Hematopoietic multipotent progenitor cell (in vitro differentiated cells): ENCODE results near the gene RNF10. TPM values are rescaled to one million over a fixed set of nuclear protein-coding genes. Genes with fewer than 3 reads are reported as not detected.
"Not testable (repeated sequence)": the region's sequence is repeated elsewhere in the genome, so short reads cannot be mapped to it uniquely, and the experiment has no call there.

Source experiments
- DNase-seq, 3 donors: peaks; one replicate each; pipeline ENCODE4 v3.0.0-alpha.2; 2011 to 2015; ENCODE audit warnings: low read depth in 2 of 3, low spot score in 2 of 3
- small RNA-seq: library from RNA; depleted of rRNA; stranded (forward); fragments of <200 nt; gene quantifications from one replicate; pipeline ENCODE3, GENCODE V24; 2012
- total RNA-seq: library from RNA; depleted of rRNA; stranded (reverse); fragments of >200 nt; gene quantifications from one replicate; pipeline ENCODE4 v1.2.3, GENCODE V29; 2012

RNF10 gene
- total RNA-seq, 1 donor, result 144 TPM

DNA sequence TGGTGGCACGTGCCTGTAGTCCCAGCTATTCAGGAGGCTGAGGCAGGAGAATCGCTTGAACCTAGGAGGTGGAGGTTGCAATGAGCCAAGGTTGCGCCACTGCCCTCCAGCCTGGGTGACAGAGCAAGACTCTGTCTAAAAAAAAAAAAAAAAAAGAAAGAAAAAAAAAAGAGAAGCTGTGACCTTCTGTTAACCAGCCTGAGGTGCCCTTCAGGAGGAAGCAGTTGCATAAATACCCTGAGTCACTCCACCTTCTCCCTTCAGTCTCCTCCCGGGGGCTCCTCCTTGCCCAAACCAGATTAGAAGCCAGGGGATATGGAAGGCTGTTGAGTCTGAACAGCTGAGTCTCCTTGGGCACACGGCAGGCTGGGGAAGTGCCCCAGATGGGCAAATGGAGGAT is 68.3 kb downstream of the RNF10 start:
- DNase-seq, result peak in 2 of 3 donors; percentile 83 to 85

DNA sequence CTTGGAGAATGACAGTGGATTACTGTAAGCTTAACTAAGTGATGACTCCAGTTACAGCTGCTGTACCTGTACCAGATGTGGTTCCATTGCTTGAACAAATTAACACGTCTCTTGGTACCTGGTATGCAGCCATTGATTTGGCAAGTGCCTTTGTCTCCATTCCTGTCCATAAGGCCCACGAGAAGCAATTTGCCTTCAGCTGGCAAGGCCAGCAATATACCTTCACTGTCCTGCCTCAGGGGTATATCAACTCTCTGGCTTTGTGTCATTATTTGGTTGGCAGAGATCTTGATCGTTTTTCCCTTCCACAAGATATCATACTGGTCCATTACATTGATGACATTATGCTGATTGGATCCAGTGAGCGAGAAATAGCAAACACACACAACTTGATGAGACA is 76.4 kb downstream of the RNF10 start:
- DNase-seq, result no peak

GRCh38 chr12:120611534-120611933 is 77.4 kb downstream of the RNF10 start:
- not testable (repeated sequence) for DNase-seq

GRCh38 chr12:120614848-120615247 is 80.7 kb downstream of the RNF10 start:
- DNase-seq, result no peak

DNA sequence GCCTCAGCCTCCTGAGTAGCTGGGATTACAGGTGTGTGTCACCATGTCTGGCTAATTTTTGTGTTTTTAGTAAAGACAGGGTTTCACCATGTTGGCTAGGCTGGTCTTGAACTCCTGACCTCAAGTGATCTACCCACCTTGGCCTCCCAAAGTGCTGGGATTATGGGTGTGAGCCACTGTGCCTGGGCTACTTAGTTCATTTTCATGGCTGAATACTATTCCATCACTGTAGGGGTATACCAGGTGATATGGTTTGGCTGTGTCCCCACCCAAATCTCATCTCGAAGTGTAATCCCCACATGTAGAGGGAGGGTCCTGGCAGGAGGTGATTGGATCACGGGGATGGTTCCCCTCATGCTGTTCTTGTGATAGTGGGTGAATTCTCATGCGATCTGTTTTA is 83.0 kb downstream of the RNF10 start:
- not testable (repeated sequence) for DNase-seq

- not testable (repeated sequence) for DNase-seq
Observed at GRCh38 chr12:120617767-120618166, 83.6 kb downstream of the RNF10 start.

GRCh38 chr12:120618954-120619615 is 84.9 kb downstream of the RNF10 start:
- DNase-seq, result no peak

GRCh38 chr12:120620624-120621023 is 86.5 kb downstream of the RNF10 start:
- no peak for DNase-seq

DNA sequence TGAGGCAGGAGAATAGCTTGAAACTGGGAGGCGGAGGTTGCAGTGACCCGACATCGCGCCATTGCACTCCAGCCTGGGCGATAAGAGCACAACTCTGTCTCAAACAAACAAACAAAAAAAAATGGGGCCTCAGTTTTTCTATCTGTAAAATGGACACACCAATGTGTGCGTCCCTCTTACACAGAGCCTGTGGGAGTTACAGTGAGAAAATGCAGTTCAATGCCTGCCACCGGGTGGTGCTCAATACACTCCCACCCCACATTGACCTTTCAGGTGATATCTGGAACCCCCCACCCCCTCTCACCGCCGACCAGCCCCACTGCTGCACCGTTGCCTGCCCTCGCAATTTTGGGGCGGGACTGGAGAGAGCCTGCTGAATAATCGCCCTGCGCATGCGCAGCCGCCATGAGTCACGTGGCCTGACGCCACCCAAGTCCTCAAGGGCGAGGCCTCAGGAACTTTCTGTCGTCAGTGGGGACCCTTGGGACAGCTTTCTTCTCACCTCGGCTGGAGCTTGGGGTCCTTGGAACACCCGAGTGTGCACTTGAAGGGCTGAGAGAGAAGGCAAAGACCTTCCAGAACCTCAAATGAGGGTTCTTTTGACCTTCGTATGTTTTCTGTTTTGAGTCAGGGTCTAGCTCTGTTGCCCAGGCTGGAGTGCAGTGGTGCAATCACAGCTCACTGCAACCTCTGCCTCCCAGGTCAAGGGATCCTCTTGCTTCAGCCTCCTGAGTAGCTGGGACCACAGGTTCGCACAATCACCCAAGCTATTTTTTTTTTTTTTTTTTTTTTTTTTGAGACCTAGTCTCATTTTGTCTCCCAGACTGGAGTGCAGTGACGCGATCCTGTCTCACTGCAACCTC is 91.6 kb downstream of the RNF10 start:
- DNase-seq, result peak in 1 of 3 donors; percentile 41

Small RNA genes lying within 50 kb of the gene (small RNA-seq; reads per million reads assigned to genes)
- gene RF00019, result not detected

Other genes starting within 250 kb of the RNF10 start
- gene RNU4-2, start 242.5 kb upstream of the RNF10 start, total RNA-seq, result under 0.01 TPM
- gene RNU4-1, start 241.1 kb upstream of the RNF10 start, total RNA-seq, result under 0.01 TPM
- gene SIRT4, start 232.0 kb upstream of the RNF10 start, total RNA-seq, result 1.1 TPM
- 1.3 TPM for gene PLA2G1B, start 206.6 kb upstream of the RNF10 start, total RNA-seq
- gene MSI1, start 165.2 kb upstream of the RNF10 start, total RNA-seq, result not detected
- gene COX6A1, start 96.2 kb upstream of the RNF10 start, total RNA-seq, result 380 TPM
- gene TRIAP1, start 88.0 kb upstream of the RNF10 start, total RNA-seq, result 9.4 TPM
- gene GATC, start 87.9 kb upstream of the RNF10 start, total RNA-seq, result 16.4 TPM
- 144 TPM for gene SRSF9, start 64.6 kb upstream of the RNF10 start, total RNA-seq
- gene DYNLL1, start 38.2 kb upstream of the RNF10 start, total RNA-seq, result 233 TPM
- gene COQ5, start 5.2 kb upstream of the RNF10 start, total RNA-seq, result 15.3 TPM
- gene POP5, start 47.0 kb downstream of the RNF10 start, total RNA-seq, result 38.0 TPM
- under 0.01 TPM for gene CABP1, start 106.3 kb downstream of the RNF10 start, total RNA-seq
- gene MLEC, start 152.8 kb downstream of the RNF10 start, total RNA-seq, result 41.2 TPM
- 17.0 TPM for gene UNC119B, start 176.1 kb downstream of the RNF10 start, total RNA-seq
- 33.1 TPM for gene ACADS, start 191.5 kb downstream of the RNF10 start, total RNA-seq